ENCODE measurements around the gene EIF3D.

EIF3D gene

GRCh38 chr22:36464715-36465231 is 64.2 kb downstream of the EIF3D start:
- TF ChIP-seq EZH2phosphoT487 (IDR thresholded peaks at IDR 0.05; ENCODE audit: borderline replicate concordance, low read length) (no peak), CTCF (IDR thresholded peaks at IDR 0.05; ENCODE audit: low read depth, low read length, poor library complexity, severe bottlenecking) (no peak)
- no peaks in the 10 kb centered on the region for H3K4me1 ChIP-seq (ENCODE audit: control insufficient read depth, low read length)
- H3K9me3 ChIP-seq (ENCODE audit: control insufficient read depth, insufficient read depth, low read length): no peaks in the 10 kb centered on the region
- no peak overlapping the region for H3K4me3 ChIP-seq (ENCODE audit: low read length)
- H3K4me2 ChIP-seq (ENCODE audit: low read length): no peak overlapping the region
- no peaks in the 10 kb centered on the region for H3K27me3 ChIP-seq (ENCODE audit: control insufficient read depth, low read length)
- no peaks in the 10 kb centered on the region for H3K79me2 ChIP-seq (ENCODE audit: control insufficient read depth, low read length)
- no peaks in the 10 kb centered on the region for H3F3A ChIP-seq (ENCODE audit: control insufficient read depth, insufficient read depth)
- H4K20me1 ChIP-seq (ENCODE audit: control insufficient read depth, insufficient read depth, low read depth, low read length): no peaks in the 10 kb centered on the region
- no peaks in the 10 kb centered on the region for H3K9me2 ChIP-seq (replicated peaks; ENCODE audit: control insufficient read depth, low read length)
- H3K27ac ChIP-seq (ENCODE audit: low read depth, low read length): no peak overlapping the region
- H3K36me3 ChIP-seq (ENCODE audit: control insufficient read depth, low read length): peaks cover 22% of the 10 kb centered on the region

- Histone ChIP-seq H3K4me2 (ENCODE audit: low read length) (no peak overlapping the region), H3K27ac (ENCODE audit: low read depth, low read length) (no peak overlapping the region), H3K27me3 (ENCODE audit: control insufficient read depth, low read length) (no peaks in the 10 kb centered on the region), H4K20me1 (ENCODE audit: control insufficient read depth, insufficient read depth, low read depth, low read length) (no peaks in the 10 kb centered on the region), H3K36me3 (ENCODE audit: control insufficient read depth, low read length) (peaks cover 16% of the 10 kb centered on the region), H3K9me3 (ENCODE audit: control insufficient read depth, insufficient read depth, low read length) (no peaks in the 10 kb centered on the region), H3K4me1 (ENCODE audit: control insufficient read depth, low read length) (no peaks in the 10 kb centered on the region), H3K79me2 (ENCODE audit: control insufficient read depth, low read length) (no peaks in the 10 kb centered on the region), H3K9me2 (replicated peaks; ENCODE audit: control insufficient read depth, low read length) (no peaks in the 10 kb centered on the region), H3F3A (ENCODE audit: control insufficient read depth, insufficient read depth) (no peaks in the 10 kb centered on the region), H3K4me3 (ENCODE audit: low read length) (no peak overlapping the region)
- TF ChIP-seq CTCF (IDR thresholded peaks at IDR 0.05; ENCODE audit: low read depth, low read length, poor library complexity, severe bottlenecking) (no peak), EZH2phosphoT487 (IDR thresholded peaks at IDR 0.05; ENCODE audit: borderline replicate concordance, low read length) (no peak)
These were observed 65.2 kb downstream of the EIF3D start for GRCh38 chr22:36463783-36464184.

- H3K4me1 ChIP-seq (ENCODE audit: control insufficient read depth, low read length): no peaks in the 10 kb centered on the region
- H3K9me2 ChIP-seq (replicated peaks; ENCODE audit: control insufficient read depth, low read length): no peaks in the 10 kb centered on the region
- H3K79me2 ChIP-seq (ENCODE audit: control insufficient read depth, low read length): no peaks in the 10 kb centered on the region
- no peaks in the 10 kb centered on the region for H3K27me3 ChIP-seq (ENCODE audit: control insufficient read depth, low read length)
- TF ChIP-seq CTCF (IDR thresholded peaks at IDR 0.05; ENCODE audit: low read depth, low read length, poor library complexity, severe bottlenecking): no peak
- no peak for TF ChIP-seq EZH2phosphoT487 (IDR thresholded peaks at IDR 0.05; ENCODE audit: borderline replicate concordance, low read length)
- no peak overlapping the region for H3K27ac ChIP-seq (ENCODE audit: low read depth, low read length)
- no peak overlapping the region for H3K4me3 ChIP-seq (ENCODE audit: low read length)
- H3K4me2 ChIP-seq (ENCODE audit: low read length): no peak overlapping the region
- peaks cover 6% of the 10 kb centered on the region; the same call in 1 of the 2 replicates for H3K36me3 ChIP-seq (ENCODE audit: control insufficient read depth, low read length)
- H3K9me3 ChIP-seq (ENCODE audit: control insufficient read depth, insufficient read depth, low read length): no peaks in the 10 kb centered on the region
- H3F3A ChIP-seq (ENCODE audit: control insufficient read depth, insufficient read depth): no peaks in the 10 kb centered on the region
- no peaks in the 10 kb centered on the region for H4K20me1 ChIP-seq (ENCODE audit: control insufficient read depth, insufficient read depth, low read depth, low read length)
These were observed 67.0 kb downstream of the EIF3D start for GRCh38 chr22:36461665-36462649.
